ENCODE data around the gene CD14. TPM values are rescaled to one million over a fixed set of nuclear protein-coding genes. Genes with fewer than 3 reads are reported as not detected.
"Not testable (repeated sequence)": the region's sequence is repeated elsewhere in the genome, so short reads cannot be mapped to it uniquely, and the experiment has no call there.

CD14 gene
- 10 to 100 TPM; 35.5 to 65.7 TPM for total RNA-seq
- long read RNA-seq, transcript CD14-201 (2 exons, 1,886 nt), result major isoform, 50 of 56 reads
- long read RNA-seq, partial matches to known transcripts, result 6 of 56 reads
- long read RNA-seq, other reads (novel, unspliced or antisense), result 0 of 56 reads

- ATAC-seq, result peak; percentile 48
- intact Hi-C loops (cut with DNase I, micrococcal nuclease), result loop anchor here (10.0 kb wide), 1 partner anchor 58 kb away; no protein-coding TSS in a partner anchor
Measured at GRCh38 chr5:140633021-140633471, at the start of gene CD14. CD14 (minus strand) TSS chr5:140633175; CDS start chr5:140633071, 104 bp downstream.

DNA sequence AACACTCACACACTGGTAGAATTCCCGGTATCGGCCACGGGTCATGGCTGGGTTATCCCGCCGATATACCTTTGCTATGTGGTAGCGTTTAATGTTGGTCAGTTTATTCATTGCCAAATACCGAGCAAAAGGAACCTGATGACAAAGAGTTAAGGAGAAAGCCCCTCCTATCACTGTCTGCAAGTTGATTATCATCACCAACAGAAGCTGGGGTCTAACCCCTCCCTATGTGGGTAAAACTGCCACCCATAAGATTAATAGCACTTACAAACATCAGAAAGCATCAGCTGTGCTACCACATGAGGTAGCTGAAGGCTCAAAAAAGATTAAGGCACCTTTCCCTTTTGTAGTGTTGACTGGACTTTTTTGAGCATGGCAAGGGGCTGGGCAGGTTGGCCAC lies 46.0 kb upstream of the CD14 start:
- ATAC-seq, result no peak
- intact Hi-C loops (cut with DNase I, micrococcal nuclease), result no loop called here
- DNase-seq, result no peak

More at GRCh38 chr5:140633021-140633471, at the start of gene CD14:
- DNase-seq, result peak; percentile 68 to 74

- intact Hi-C loops (cut with DNase I, micrococcal nuclease), result no loop called here
- DNase-seq, result no peak
- ATAC-seq, result no peak
Measured at GRCh38 chr5:140677947-140678346, 45.0 kb upstream of the CD14 start.

DNA sequence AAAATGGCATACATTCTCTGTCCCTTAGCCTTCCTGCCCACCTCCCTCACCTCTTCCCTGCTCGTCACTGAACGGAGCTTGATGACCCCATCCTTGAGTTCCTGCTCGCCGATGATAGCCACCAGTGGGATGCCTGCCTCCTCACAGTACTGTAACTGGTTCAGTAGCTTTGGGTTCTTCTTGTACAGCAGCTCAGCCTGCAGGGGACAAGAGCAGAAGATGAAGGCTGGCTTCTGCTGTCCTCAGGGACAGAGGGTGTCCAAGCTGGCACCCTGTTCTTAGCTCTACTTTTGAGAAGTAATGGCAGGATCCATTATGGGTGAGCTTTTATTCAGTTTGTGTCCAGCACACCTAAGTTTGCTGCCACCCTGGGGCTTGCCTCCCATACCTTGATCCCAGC lies 41.7 kb upstream of the CD14 start:
- intact Hi-C loops (cut with DNase I, micrococcal nuclease), result no loop called here
- no peak for ATAC-seq
- DNase-seq, result no peak

GRCh38 chr5:140674211-140674610 lies 41.2 kb upstream of the CD14 start:
- intact Hi-C loops (cut with DNase I, micrococcal nuclease), result no loop called here
- DNase-seq, result no peak
- ATAC-seq, result no peak

DNA sequence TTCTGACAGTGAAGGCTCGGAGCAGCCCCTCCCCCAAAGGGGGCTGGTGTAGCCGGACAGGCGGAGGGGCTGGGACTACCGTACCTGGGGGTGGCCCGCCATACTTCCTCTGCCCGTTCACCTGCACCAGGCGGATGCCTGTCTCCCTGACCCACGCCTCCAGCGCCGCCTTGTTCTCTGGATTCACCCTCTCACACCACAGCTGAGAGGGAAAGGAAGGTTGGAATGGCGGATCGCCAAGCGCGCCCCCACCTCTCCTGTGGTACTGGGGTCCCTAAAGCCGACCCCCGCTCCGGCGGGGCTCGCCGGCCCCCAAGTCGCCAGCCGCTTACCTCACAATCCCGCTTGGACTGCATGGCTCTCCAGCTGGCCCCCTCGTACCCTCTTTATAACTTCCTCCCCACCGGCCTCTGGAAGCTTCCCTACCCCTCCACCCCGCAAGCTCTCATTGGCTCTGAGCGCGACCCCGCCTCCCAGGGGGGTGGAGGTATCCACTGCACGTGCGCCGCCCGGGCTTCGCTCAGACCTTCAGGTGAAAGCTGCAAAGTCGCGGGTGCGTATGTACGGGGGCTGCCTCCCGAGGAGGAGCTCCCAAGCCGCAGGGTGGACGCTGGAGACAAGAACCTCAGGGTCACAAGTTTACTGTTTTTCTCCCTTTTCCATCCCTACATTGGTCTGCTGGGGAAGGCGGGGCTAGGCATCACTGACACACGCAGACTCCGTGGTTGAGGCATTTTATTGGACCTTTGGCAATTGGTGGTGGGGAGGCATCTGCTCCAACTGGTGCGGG lies 40.4 kb upstream of the CD14 start, which contains the start of gene DND1:
DND1 (minus strand) TSS at position 390 of the 790 bp plus-strand sequence; CDS start at position 356, 34 bp downstream.
- intact Hi-C loops (cut with DNase I, micrococcal nuclease), result no loop called here
- ATAC-seq (no peak), DNase-seq (no peak)

GRCh38 chr5:140672455-140673186 lies 39.6 kb upstream of the CD14 start:
- DNase-seq, result peak; percentile 41 to 60
- intact Hi-C loops (cut with DNase I, micrococcal nuclease), result no loop called here

GRCh38 chr5:140671472-140672125 lies 38.6 kb upstream of the CD14 start:
- ATAC-seq, result peak; percentile 81
- peak in 1 of 2 donors; percentile 18 for DNase-seq
- intact Hi-C loops (cut with DNase I, micrococcal nuclease), result no loop called here

More at GRCh38 chr5:140672455-140673186, 39.6 kb upstream of the CD14 start:
- ATAC-seq, result peak; percentile 38

DNA sequence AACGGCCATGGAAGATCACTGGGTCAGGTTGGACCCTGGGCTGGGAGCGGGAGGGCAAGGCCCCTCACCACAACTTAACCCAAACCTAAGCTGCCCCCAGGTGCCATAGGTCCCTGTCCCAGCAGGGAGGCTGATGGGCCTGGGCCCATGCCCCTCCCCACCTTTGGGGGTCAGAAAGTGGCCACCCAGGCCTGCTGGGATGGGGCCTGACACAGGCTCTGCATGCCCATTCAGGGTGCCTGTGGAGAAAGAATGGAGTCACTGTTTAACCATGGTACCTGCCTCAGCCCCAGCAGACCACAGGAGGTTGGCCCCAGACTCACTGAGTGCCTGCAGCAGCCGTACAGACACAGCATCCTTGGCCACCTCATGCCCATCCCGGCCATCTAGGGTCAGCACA lies 38.1 kb upstream of the CD14 start:
- peak; percentile 2 for ATAC-seq
- intact Hi-C loops (cut with DNase I, micrococcal nuclease); DNase-seq: not testable (repeated sequence)

- intact Hi-C loops (cut with DNase I, micrococcal nuclease), result no loop called here
- ATAC-seq, result peak; percentile 96
- DNase-seq, result peak; percentile 98
Measured at GRCh38 chr5:140664359-140665119, 31.6 kb upstream of the CD14 start, which contains the start of gene WDR55. WDR55 (plus strand) TSS chr5:140664904; CDS start chr5:140664913, 9 bp downstream.

- DNase-seq, result peak in 1 of 2 donors; percentile 38
- peak; percentile 29 for ATAC-seq
- intact Hi-C loops (cut with DNase I, micrococcal nuclease), result no loop called here
Measured at GRCh38 chr5:140664030-140664358, 31.0 kb upstream of the CD14 start.

DNA sequence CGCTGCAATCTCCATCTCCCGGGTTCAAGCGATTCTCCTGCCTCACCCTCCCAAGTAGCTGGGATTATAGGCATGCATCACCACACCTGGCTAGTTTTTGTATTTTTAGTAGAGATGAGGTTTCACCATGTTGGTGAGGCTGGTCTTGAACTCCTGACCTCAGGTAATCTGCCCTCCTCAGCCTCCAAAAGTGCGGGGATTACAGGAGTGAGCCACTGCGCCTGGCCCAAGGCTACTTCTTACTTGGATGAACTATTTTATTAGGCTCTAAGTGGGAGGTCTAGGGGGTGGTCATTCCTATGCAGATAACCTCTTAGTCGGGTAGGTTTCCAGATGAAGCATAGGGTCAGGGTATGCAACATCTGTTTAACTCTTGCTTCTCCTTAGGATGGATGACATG lies 27.4 kb upstream of the CD14 start:
- DNase-seq; ATAC-seq; intact Hi-C loops (cut with DNase I, micrococcal nuclease): not testable (repeated sequence)

GRCh38 chr5:140658870-140659269 lies 25.9 kb upstream of the CD14 start:
- ATAC-seq (no peak), DNase-seq (no peak)
- intact Hi-C loops (cut with DNase I, micrococcal nuclease), result no loop called here

- ATAC-seq (peak; percentile 28), DNase-seq (no peak)
- intact Hi-C loops (cut with DNase I, micrococcal nuclease), result no loop called here
Measured at GRCh38 chr5:140647042-140647419, 14.1 kb upstream of the CD14 start.

GRCh38 chr5:140642718-140643117 lies 9.7 kb upstream of the CD14 start:
- ATAC-seq, result no peak
- intact Hi-C loops (cut with DNase I, micrococcal nuclease), result loop anchor here in 1 of 2 donors (5.0 kb wide), 1 partner anchor 95 kb away; the partner anchor contains the start of gene EIF4EBP3
- no peak for DNase-seq

DNA sequence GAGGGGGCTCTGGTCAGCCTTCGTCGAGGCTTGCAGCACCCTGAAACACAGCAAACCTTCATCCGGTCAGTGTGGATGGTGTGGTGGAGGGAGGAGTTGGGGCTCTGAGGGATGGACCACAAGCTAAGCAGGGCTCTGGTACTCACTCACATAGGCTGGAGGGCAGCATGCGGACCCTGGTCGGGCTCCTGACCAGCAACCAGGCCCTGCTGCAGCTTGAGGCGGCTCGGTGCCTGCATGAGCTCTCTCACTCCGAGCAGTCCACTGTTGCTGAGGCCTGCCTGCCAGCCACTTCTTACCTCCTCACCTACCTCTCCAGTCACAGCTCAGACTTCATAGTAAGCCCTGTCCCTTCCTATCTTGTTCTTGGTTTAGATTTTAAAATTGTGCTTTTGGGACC lies 8.7 kb upstream of the CD14 start:
- DNase-seq, result no peak
- intact Hi-C loops (cut with DNase I, micrococcal nuclease), result loop anchor here in 1 of 2 donors (5.0 kb wide), 1 partner anchor 94 kb away; the partner anchor contains the start of gene EIF4EBP3
- no peak for ATAC-seq

GRCh38 chr5:140639148-140639981 lies 6.4 kb upstream of the CD14 start, which contains the start of gene TMCO6:
TMCO6 (plus strand) TSS chr5:140639451; CDS start chr5:140639528, 77 bp downstream.
- ATAC-seq (peak; percentile 95), DNase-seq (peak; percentile 98 to 99)
- intact Hi-C loops (cut with DNase I, micrococcal nuclease), result loop anchor here (5.0 to 10.0 kb wide), 2 partner anchors 65 to 237 kb away; partner anchors contain the start of gene ANKHD1 (in 1 of the 2)
